GM23248 (cell line): Measurements from ENCODE around the gene TEAD1. TPM values are rescaled to one million over a fixed set of nuclear protein-coding genes. Genes with fewer than 3 reads are reported as not detected.

ENCODE experiments used
- DNase-seq: peaks from one replicate; pipeline ENCODE4 v3.0.0-alpha.2; 2015
- H2AFZ ChIP-seq: fragments of 200-600 bp; sonication (generic); 2 replicates; pipeline ENCODE4 v1.6.1; 2016; ENCODE audit warnings: antibody characterized with exemption
- H3F3A ChIP-seq: fragments of 200-600 bp; sonication (generic); 2 replicates; pipeline ENCODE4 v1.6.1; 2016; ENCODE audit warnings: mild to moderate bottlenecking, antibody characterized with exemption, mixed run types; ENCODE audit not compliant: insufficient read depth
- H3K27ac ChIP-seq: fragments of 200-600 bp; sonication (generic); 2 replicates; pipeline ENCODE4 v1.5.1; 2016; ENCODE audit warnings: mild to moderate bottlenecking
- H3K27me3 ChIP-seq: fragments of 200-600 bp; sonication (generic); replicated peaks from 2 replicates; pipeline ENCODE4 v1.6.1; 2016; ENCODE audit warnings: mild to moderate bottlenecking; ENCODE audit not compliant: insufficient read depth
- H3K36me3 ChIP-seq: fragments of 200-600 bp; sonication (generic); 2 replicates; pipeline ENCODE4 v1.6.1; 2016; ENCODE audit warnings: low read depth, mild to moderate bottlenecking
- H3K4me1 ChIP-seq: fragments of 200-600 bp; sonication (generic); 2 replicates; pipeline ENCODE4 v1.6.1; 2016; ENCODE audit warnings: mild to moderate bottlenecking; ENCODE audit not compliant: insufficient read depth
- H3K4me2 ChIP-seq: fragments of 200-600 bp; sonication (generic); one replicate; pipeline ENCODE4 v1.6.1; 2016; ENCODE audit warnings: mild to moderate bottlenecking; ENCODE audit not compliant: unreplicated experiment
- H3K4me3 ChIP-seq: fragments of 200-600 bp; sonication (generic); 2 replicates; pipeline ENCODE4 v1.5.1; 2016; ENCODE audit warnings: mild to moderate bottlenecking
- H3K79me2 ChIP-seq: fragments of 200-600 bp; sonication (generic); 2 replicates; pipeline ENCODE4 v1.6.1; 2016; ENCODE audit warnings: mild to moderate bottlenecking; ENCODE audit not compliant: insufficient read depth
- H3K9ac ChIP-seq: fragments of 200-600 bp; sonication (generic); 2 replicates; pipeline ENCODE4 v1.6.1; 2016; ENCODE audit warnings: mild to moderate bottlenecking
- H3K9me2 ChIP-seq: fragments of 200-600 bp; sonication (generic); 2 replicates; pipeline ENCODE4 v1.6.1; 2016; ENCODE audit warnings: mixed run types, mild to moderate bottlenecking, moderate library complexity; ENCODE audit not compliant: insufficient read depth
- H3K9me3 ChIP-seq: fragments of 200-600 bp; sonication (generic); one replicate; pipeline ENCODE4 v1.6.1; 2017; ENCODE audit warnings: low read depth
- H4K20me1 ChIP-seq: fragments of 200-600 bp; sonication (generic); 2 replicates; pipeline ENCODE4 v1.6.0; 2016; ENCODE audit not compliant: insufficient read depth
- EZH2 ChIP-seq: fragments of 200-600 bp; sonication (generic); IDR thresholded peaks from 2 replicates; pipeline ENCODE4 v1.6.1; 2018; ENCODE audit warnings: antibody characterized with exemption, mild to moderate bottlenecking; ENCODE audit not compliant: insufficient read depth, poor library complexity, severe bottlenecking
- EZH2phosphoT487 ChIP-seq: fragments of 200-600 bp; sonication (generic); IDR thresholded peaks from 2 replicates; pipeline ENCODE4 v1.6.1; 2018; ENCODE audit warnings: antibody characterized with exemption, moderate library complexity, mild to moderate bottlenecking, low read depth; ENCODE audit not compliant: insufficient read depth
- WGBS, 2 experiments: methylation state at CpG; one replicate each; pipeline ENCODE4 v1.1.6; 2015 to 2017; ENCODE audit warnings: low lambda C conversion rate in 2 of 2, low coverage in 1 of 2; ENCODE audit errors: missing lambda C conversion rate in 2 of 2; 5-methylcytosine and 5-hydroxymethylcytosine counted together
- in situ Hi-C: fragments of 300-500 bp; cut with MboI; formaldehyde crosslinking; loops from 2 replicates; pipeline ENCODE4 v1.15.0; 2020
- polyA plus RNA-seq: library from polyadenylated mRNA; unstranded; fragments of >200 nt; fragmentation: Nextera tagmentation; extraction: Ambion mirVana; gene quantifications from 2 replicates; pipeline ENCODE4 v1.2.1, GENCODE V29; 2016
- total RNA-seq: library from RNA; depleted of rRNA; stranded (reverse); fragments of >200 nt; shearing (Covaris generic); gene quantifications from 2 replicates; pipeline ENCODE4 v1.2.3, GENCODE V29; 2014

The TEAD1 gene
- total and polyA plus RNA-seq, 2 experiments from 2014 or later = 52.3 to 144 TPM

- Histone ChIP-seq H3K36me3 (no peaks in the 10 kb centered on the region), H3K9me2 (no peaks in the 10 kb centered on the region), H3K9ac (no peak overlapping the region), H3K4me3 (no peak overlapping the region), H2AFZ (no peak overlapping the region), H3K4me1 (peaks cover 7% of the 10 kb centered on the region), H3K27ac (no peak overlapping the region), H3F3A (peaks cover 6% of the 10 kb centered on the region), H3K9me3 (no peaks in the 10 kb centered on the region), H4K20me1 (no peaks in the 10 kb centered on the region), H3K79me2 (no peaks in the 10 kb centered on the region), H3K27me3 (no peaks in the 10 kb centered on the region), H3K4me2 (no peak overlapping the region)
- TF ChIP-seq EZH2phosphoT487 (no peak), EZH2 (no peak)
- 88 to 89% methylated on average over 5 of the region's 5 CpGs for WGBS, 2 experiments
- in situ Hi-C loops = no loop called here
- no peak for DNase-seq
These were observed 37.3 kb upstream of the TEAD1 start for GRCh38 chr11:12636871-12637410.

- in situ Hi-C loops = no loop called here
- no peaks in the 10 kb centered on the region for H3K27me3 ChIP-seq
These were observed 34.8 kb upstream of the TEAD1 start for GRCh38 chr11:12639388-12639787.

GRCh38 chr11:12640355-12640754, 33.9 kb upstream of the TEAD1 start:
- Histone ChIP-seq H4K20me1 (no peaks in the 10 kb centered on the region), H3K4me3 (no peak overlapping the region), H3K9me3 (no peaks in the 10 kb centered on the region), H2AFZ (no peak overlapping the region), H3K27ac (no peak overlapping the region), H3K4me2 (no peak overlapping the region), H3K9ac (no peak overlapping the region), H3K79me2 (no peaks in the 10 kb centered on the region), H3K36me3 (no peaks in the 10 kb centered on the region), H3K9me2 (no peaks in the 10 kb centered on the region), H3F3A (peaks cover 16% of the 10 kb centered on the region), H3K4me1 (peaks cover 14% of the 10 kb centered on the region), H3K27me3 (no peaks in the 10 kb centered on the region)
- peak; percentile 10 for DNase-seq
- in situ Hi-C loops = no loop called here
- 20 to 32% methylated on average over 1 of the region's 1 CpG for WGBS, 2 experiments
- TF ChIP-seq EZH2 = no peak
- TF ChIP-seq EZH2phosphoT487 = no peak

More at GRCh38 chr11:12639388-12639787, 34.8 kb upstream of the TEAD1 start:
- Histone ChIP-seq H3K4me2 (no peak overlapping the region), H3K9me3 (no peaks in the 10 kb centered on the region), H3K79me2 (no peaks in the 10 kb centered on the region), H3K27ac (no peak overlapping the region), H4K20me1 (no peaks in the 10 kb centered on the region), H2AFZ (no peak overlapping the region), H3K9me2 (no peaks in the 10 kb centered on the region), H3K4me3 (no peak overlapping the region), H3F3A (peaks cover 16% of the 10 kb centered on the region), H3K9ac (no peak overlapping the region), H3K36me3 (no peaks in the 10 kb centered on the region), H3K4me1 (peaks cover 14% of the 10 kb centered on the region)
- TF ChIP-seq EZH2phosphoT487 (no peak), EZH2 (no peak)
- no peak for DNase-seq

GRCh38 chr11:12640926-12641849, 33.0 kb upstream of the TEAD1 start:
- in situ Hi-C loops = no loop called here
- H3K9me2 ChIP-seq = no peaks in the 10 kb centered on the region
- no peak overlapping the region for H3K27ac ChIP-seq
- no peak overlapping the region for H3K4me3 ChIP-seq
- DNase-seq = no peak
- H4K20me1 ChIP-seq = no peaks in the 10 kb centered on the region
- H3F3A ChIP-seq = peaks cover 16% of the 10 kb centered on the region
- TF ChIP-seq EZH2phosphoT487 (no peak), EZH2 (no peak)
- peaks cover 14% of the 10 kb centered on the region for H3K4me1 ChIP-seq
- no peak overlapping the region for H3K9ac ChIP-seq
- 90 to 94% methylated on average over 3 of the region's 3 CpGs for WGBS, 2 experiments
- H3K4me2 ChIP-seq = no peak overlapping the region
- no peaks in the 10 kb centered on the region for H3K79me2 ChIP-seq
- no peak overlapping the region for H2AFZ ChIP-seq
- H3K36me3 ChIP-seq = no peaks in the 10 kb centered on the region
- H3K9me3 ChIP-seq = no peaks in the 10 kb centered on the region
- no peaks in the 10 kb centered on the region for H3K27me3 ChIP-seq
